Measurements from ENCODE around the gene CCDC12. TPM values are rescaled to one million over a fixed set of nuclear protein-coding genes. Genes with fewer than 3 reads are reported as not detected.

Gene CCDC12
- total RNA-seq, 4 donors from 2014 or later, result 43.2 to 60.6 (median 51.8) TPM

DNA sequence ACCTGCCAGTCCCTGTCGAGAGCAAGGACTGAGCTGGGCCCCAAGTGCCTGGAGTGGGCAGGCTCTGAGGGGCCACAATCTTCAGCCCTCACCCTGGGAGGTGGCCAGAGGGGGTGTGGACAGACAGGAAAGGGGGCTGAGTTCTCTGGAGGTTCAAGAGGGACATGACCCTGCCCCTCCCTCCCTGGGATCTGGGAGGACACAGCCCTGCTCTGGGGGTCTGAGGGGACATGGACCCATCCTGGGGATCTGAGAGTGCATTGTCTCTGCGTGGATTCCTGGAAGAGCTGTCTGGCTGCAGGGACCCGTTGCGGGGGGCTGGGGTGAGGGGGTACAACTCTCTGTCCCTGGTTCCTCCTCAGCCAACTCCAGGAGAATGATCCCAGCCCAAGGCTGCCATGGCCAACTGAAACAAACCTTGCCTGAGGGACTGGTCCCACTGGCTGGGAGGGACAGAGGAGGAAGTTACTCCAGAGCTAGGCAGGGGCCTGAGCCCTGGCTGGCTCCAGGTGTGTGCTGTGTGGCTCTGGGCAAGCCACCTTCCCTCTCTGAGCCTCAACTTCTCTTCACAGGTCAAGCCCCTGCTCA lies 70.0 kb downstream of the CCDC12 start:
- H3K4me1 ChIP-seq, result peaks cover 12 to 23% of the 10 kb centered on the region in 2 donors
- no peaks in the 10 kb centered on the region for H3K27me3 ChIP-seq
- no peak overlapping the region for H3K4me3 ChIP-seq (replicated peaks in 1 of 3)
- TF ChIP-seq, protein P1, sequence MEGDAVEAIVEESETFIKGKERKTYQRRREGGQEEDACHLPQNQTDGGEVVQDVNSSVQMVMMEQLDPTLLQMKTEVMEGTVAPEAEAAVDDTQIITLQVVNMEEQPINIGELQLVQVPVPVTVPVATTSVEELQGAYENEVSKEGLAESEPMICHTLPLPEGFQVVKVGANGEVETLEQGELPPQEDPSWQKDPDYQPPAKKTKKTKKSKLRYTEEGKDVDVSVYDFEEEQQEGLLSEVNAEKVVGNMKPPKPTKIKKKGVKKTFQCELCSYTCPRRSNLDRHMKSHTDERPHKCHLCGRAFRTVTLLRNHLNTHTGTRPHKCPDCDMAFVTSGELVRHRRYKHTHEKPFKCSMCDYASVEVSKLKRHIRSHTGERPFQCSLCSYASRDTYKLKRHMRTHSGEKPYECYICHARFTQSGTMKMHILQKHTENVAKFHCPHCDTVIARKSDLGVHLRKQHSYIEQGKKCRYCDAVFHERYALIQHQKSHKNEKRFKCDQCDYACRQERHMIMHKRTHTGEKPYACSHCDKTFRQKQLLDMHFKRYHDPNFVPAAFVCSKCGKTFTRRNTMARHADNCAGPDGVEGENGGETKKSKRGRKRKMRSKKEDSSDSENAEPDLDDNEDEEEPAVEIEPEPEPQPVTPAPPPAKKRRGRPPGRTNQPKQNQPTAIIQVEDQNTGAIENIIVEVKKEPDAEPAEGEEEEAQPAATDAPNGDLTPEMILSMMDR (IDR thresholded peaks at IDR 0.05), result no peak
- TF ChIP-seq POLR2A (IDR thresholded peaks at IDR 0.05), result no peak
- intact Hi-C loops (cut with DNase I), result loop anchor here (5.0 kb wide), 2 partner anchors 39 to 199 kb away; no protein-coding TSS in a partner anchor
- DNase-seq, result no peak
- no peak overlapping the region for H3K27ac ChIP-seq
- 100% methylated on average over 1 of the region's 4 CpGs; no CpG with 5 or more reads in 1 of the 2 donors for WGBS, 2 donors
- H3K36me3 ChIP-seq, result no peaks in the 10 kb centered on the region
- no peaks in the 10 kb centered on the region for H3K9me3 ChIP-seq

DNA sequence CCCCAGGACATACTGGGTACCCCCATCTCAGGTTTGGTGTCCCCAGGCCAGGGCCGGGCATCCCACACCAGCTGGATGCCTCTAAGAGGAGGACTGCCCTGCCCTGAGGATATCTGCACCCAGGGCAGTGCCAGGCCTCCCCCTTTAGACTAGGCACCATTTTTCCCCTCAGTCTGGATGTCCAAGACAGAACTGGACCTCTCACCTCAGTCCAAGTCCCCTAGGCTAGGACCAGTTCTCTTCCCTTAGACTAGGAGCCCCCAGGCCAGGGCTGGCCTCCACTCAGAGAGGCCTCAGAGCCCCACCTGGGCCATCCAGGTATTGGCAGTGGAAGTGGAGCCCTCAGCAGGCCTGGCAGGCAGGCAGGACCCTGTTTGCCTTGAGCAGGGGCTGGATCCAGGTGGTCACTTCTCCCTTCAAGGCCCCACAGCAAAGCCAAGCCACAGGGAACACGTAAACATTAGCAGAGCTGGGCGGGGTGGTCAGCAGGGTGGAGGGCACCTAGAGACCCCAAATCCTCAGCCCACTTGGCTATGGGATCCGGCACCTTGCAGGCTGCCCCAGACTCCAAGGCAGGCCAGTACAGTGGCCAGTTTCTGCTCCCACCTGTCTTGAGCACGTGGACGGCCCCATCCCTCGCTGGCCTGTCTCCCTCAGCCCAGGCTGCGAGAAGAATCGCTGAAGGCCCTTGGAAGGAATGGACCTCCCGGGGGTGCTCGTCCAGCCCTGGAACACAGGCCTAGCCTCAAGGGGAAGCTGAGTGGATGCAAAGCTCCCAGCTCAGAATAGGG lies 70.7 kb downstream of the CCDC12 start:
- peaks cover 12 to 23% of the 10 kb centered on the region in 2 donors for H3K4me1 ChIP-seq
- no peaks in the 10 kb centered on the region for H3K27me3 ChIP-seq
- H3K4me3 ChIP-seq (replicated peaks in 1 of 3), result no peak overlapping the region
- H3K9me3 ChIP-seq, result no peaks in the 10 kb centered on the region
- WGBS, 2 donors, result 88 to 89% methylated on average over 3 to 5 of the region's 11 CpGs
- no peak overlapping the region for H3K27ac ChIP-seq
- no peak for TF ChIP-seq POLR2A (IDR thresholded peaks at IDR 0.05)
- TF ChIP-seq, protein P1 (IDR thresholded peaks at IDR 0.05), result no peak
- no peak for DNase-seq
- intact Hi-C loops (cut with DNase I), result loop anchor here (5.0 kb wide), 2 partner anchors 39 to 199 kb away; no protein-coding TSS in a partner anchor
- no peaks in the 10 kb centered on the region for H3K36me3 ChIP-seq

DNA sequence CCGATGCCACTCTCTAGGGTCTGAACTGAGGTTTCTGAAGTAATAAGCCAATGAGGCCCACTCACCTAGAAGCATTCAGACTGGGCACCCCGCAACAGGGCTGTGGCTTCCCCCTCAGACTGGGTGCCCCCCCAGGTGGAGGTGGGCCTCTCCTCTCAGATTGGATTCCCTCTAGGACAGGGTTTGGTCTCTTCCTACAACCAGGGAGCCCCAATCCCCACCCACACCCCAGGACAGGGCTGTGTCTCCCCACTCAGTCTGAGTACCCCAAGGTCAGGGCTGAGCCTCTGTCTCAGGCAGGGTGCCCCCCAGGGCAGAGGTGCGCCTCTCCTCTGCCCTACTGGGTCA lies 71.4 kb downstream of the CCDC12 start:
- no peaks in the 10 kb centered on the region for H3K27me3 ChIP-seq
- DNase-seq, result no peak
- intact Hi-C loops (cut with DNase I), result loop anchor here (5.0 kb wide), 2 partner anchors 38 to 198 kb away; no protein-coding TSS in a partner anchor
- H3K4me1 ChIP-seq, result peaks cover 12 to 23% of the 10 kb centered on the region in 2 donors
- no peak overlapping the region for H3K27ac ChIP-seq
- TF ChIP-seq, protein P1 (IDR thresholded peaks at IDR 0.05), result no peak
- H3K9me3 ChIP-seq, result no peaks in the 10 kb centered on the region
- no peaks in the 10 kb centered on the region for H3K36me3 ChIP-seq
- 95 to 100% methylated on average over 1 to 3 of the region's 3 CpGs for WGBS, 2 donors
- H3K4me3 ChIP-seq (replicated peaks in 1 of 3), result no peak overlapping the region

DNA sequence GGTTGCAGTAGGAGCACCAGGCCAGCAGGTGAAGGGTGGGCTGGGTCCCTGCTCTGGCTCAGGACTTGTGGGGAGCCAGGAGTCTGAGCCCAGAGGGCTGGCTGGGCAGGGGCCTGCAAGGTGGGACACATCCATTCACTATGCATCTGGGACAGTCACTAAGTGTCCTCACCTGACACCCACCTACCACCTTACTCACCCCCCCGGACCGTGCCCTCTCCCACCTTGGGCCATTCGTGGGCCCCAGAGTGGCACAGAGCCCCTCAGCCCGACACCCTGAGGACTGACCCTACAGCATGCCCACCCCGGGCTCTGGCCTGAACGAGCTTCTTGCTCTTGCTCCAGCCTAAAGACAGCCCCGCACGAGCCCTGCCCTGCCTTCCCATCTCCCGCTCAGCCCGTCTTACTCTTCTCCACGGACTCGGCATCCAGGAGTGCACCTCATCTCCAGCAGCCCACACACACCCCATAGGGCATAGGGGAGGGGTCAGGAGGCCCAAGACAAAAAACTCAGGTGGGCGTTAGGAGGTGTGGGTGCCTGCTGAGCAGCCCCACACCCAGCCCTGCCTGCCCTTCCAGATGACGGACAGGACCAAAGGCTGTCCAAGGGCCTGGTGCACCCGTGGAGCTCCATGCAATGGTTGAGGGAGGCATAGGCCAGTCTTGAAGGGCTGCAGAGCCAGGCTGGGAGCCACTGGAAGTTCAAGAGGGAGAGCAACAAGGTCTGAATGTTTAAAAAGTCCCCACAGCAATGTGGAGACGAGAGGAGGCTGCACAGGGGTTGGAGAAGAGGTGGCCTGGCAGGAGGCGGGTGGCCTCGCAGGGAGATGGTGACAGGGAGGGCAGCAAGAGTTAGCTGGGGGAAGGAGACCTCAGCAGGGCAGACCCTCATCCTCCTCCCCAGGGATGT lies 72.0 kb downstream of the CCDC12 start:
- Histone ChIP-seq H3K27me3 (no peaks in the 10 kb centered on the region), H3K27ac (no peak overlapping the region), H3K9me3 (no peaks in the 10 kb centered on the region), H3K4me3 (replicated peaks in 1 of 3) (no peak overlapping the region), H3K4me1 (peaks cover 8 to 19% of the 10 kb centered on the region in 2 donors), H3K36me3 (no peaks in the 10 kb centered on the region)
- TF ChIP-seq POLR2A (IDR thresholded peaks at IDR 0.05), result no peak
- TF ChIP-seq, protein P1 (IDR thresholded peaks at IDR 0.05), result no peak
- 85 to 87% methylated on average over 14 to 18 of the region's 18 CpGs for WGBS, 2 donors
- DNase-seq, result no peak
- intact Hi-C loops (cut with DNase I), result loop anchor here (5.0 kb wide), 2 partner anchors 37 to 197 kb away; no protein-coding TSS in a partner anchor

Data from thyroid gland (tissue), 4 donors.